ENCODE results near the gene HAGH. TPM values are rescaled to one million over a fixed set of nuclear protein-coding genes. Genes with fewer than 3 reads are reported as not detected.

The HAGH gene
- total and polyA plus RNA-seq, 9 of the 15 experiments (the other 6 are each of a cell fraction or from before 2014, with no cell fraction given), result 0.46 to 35.1 (median 16.8) TPM

DNA sequence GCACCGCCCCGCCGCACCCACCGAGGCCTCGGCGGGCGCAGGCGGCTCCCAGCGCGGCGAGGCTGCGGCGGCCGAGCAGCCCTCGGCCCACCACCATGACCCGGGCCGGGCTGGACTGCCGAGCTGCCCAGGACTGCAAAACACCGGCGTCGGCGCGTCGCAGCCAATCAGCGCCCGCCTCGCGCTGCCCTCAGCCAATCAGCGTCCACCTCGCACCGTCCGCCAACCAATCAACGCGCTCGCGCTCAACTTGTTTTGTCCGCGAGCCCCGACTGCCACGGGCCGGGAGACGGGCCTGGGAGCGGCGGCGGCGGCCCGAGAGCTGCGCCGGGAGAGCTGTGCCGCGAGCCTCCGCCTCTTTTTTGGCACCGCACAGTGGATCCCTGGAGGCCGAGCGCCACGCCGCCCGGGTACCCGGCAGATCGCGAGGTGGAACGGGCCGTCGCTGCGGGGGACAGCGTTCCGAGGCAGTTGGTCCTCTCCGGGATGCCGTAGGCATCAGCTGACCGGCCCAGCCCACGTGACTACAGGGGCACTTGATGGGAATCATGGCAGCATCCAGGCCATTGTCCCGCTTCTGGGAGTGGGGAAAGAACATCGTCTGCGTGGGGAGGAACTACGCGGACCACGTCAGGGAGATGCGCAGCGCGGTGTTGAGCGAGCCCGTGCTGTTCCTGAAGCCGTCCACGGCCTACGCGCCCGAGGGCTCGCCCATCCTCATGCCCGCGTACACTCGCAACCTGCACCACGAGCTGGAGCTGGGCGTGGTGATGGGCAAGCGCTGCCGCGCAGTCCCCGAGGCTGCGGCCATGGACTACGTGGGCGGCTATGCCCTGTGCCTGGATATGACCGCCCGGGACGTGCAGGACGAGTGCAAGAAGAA is at the start of gene HAGH, which contains the start of gene FAHD1 (continued):
- TF ChIP-seq CC2D1A (IDR thresholded peaks at IDR 0.05) (no peak; the same call in 1 of the 2 replicates), HDAC6 (IDR thresholded peaks at IDR 0.05; ENCODE audit: low read depth, low read length) (no peak), TCFL5 (CRISPR knock-in tag; conservative IDR thresholded peaks at IDR 0.05) (no peak), CHD2 (IDR thresholded peaks at IDR 0.05; ENCODE audit: low read depth, low read length) (peak; percentile 74; the same call in 1 of the 2 replicates), SRSF9 (IDR thresholded peaks at IDR 0.05; ENCODE audit: borderline replicate concordance, low read depth, low read length) (no peak), SRSF7 (optimal IDR thresholded peaks at IDR 0.05; ENCODE audit: low read depth, low read length) (no peak), TRIM28 (IDR thresholded peaks at IDR 0.05) (peak; percentile 53; the same call in 1 of the 2 replicates), POLR2B (IDR thresholded peaks at IDR 0.05; ENCODE audit: low read depth, partially characterized antibody) (no peak), JUND (IDR thresholded peaks at IDR 0.05; ENCODE audit: borderline replicate concordance, low read depth, low read length) (0 out of 2 replicates have a peak, but pooled peaks have one; percentile 3), JUND (tag; IDR thresholded peaks at IDR 0.05; ENCODE audit: borderline replicate concordance, low read depth, low read length) (no peak), RBM17 (IDR thresholded peaks at IDR 0.05; ENCODE audit: borderline replicate concordance, low read depth, low read length) (no peak), C11orf30 (IDR thresholded peaks at IDR 0.05; ENCODE audit: low read depth) (peak; percentile 100), SAP30 (IDR thresholded peaks at IDR 0.05; ENCODE audit: borderline replicate concordance, insufficient read depth, low read depth, low read length, poor library complexity, severe bottlenecking) (peak; percentile 79)
- TF ChIP-seq, protein P1, sequence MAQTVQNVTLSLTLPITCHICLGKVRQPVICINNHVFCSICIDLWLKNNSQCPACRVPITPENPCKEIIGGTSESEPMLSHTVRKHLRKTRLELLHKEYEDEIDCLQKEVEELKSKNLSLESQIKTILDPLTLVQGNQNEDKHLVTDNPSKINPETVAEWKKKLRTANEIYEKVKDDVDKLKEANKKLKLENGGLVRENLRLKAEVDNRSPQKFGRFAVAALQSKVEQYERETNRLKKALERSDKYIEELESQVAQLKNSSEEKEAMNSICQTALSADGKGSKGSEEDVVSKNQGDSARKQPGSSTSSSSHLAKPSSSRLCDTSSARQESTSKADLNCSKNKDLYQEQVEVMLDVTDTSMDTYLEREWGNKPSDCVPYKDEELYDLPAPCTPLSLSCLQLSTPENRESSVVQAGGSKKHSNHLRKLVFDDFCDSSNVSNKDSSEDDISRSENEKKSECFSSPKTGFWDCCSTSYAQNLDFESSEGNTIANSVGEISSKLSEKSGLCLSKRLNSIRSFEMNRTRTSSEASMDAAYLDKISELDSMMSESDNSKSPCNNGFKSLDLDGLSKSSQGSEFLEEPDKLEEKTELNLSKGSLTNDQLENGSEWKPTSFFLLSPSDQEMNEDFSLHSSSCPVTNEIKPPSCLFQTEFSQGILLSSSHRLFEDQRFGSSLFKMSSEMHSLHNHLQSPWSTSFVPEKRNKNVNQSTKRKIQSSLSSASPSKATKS (CRISPR knock-in tag; IDR thresholded peaks at IDR 0.05), result no peak
- TF ChIP-seq, protein P2, sequence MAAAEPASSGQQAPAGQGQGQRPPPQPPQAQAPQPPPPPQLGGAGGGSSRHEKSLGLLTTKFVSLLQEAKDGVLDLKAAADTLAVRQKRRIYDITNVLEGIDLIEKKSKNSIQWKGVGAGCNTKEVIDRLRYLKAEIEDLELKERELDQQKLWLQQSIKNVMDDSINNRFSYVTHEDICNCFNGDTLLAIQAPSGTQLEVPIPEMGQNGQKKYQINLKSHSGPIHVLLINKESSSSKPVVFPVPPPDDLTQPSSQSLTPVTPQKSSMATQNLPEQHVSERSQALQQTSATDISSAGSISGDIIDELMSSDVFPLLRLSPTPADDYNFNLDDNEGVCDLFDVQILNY (CRISPR knock-in tag; IDR thresholded peaks at IDR 0.05), result 0 out of 2 replicates have a peak, but pooled peaks have one; percentile 84
- TF ChIP-seq, protein P3, sequence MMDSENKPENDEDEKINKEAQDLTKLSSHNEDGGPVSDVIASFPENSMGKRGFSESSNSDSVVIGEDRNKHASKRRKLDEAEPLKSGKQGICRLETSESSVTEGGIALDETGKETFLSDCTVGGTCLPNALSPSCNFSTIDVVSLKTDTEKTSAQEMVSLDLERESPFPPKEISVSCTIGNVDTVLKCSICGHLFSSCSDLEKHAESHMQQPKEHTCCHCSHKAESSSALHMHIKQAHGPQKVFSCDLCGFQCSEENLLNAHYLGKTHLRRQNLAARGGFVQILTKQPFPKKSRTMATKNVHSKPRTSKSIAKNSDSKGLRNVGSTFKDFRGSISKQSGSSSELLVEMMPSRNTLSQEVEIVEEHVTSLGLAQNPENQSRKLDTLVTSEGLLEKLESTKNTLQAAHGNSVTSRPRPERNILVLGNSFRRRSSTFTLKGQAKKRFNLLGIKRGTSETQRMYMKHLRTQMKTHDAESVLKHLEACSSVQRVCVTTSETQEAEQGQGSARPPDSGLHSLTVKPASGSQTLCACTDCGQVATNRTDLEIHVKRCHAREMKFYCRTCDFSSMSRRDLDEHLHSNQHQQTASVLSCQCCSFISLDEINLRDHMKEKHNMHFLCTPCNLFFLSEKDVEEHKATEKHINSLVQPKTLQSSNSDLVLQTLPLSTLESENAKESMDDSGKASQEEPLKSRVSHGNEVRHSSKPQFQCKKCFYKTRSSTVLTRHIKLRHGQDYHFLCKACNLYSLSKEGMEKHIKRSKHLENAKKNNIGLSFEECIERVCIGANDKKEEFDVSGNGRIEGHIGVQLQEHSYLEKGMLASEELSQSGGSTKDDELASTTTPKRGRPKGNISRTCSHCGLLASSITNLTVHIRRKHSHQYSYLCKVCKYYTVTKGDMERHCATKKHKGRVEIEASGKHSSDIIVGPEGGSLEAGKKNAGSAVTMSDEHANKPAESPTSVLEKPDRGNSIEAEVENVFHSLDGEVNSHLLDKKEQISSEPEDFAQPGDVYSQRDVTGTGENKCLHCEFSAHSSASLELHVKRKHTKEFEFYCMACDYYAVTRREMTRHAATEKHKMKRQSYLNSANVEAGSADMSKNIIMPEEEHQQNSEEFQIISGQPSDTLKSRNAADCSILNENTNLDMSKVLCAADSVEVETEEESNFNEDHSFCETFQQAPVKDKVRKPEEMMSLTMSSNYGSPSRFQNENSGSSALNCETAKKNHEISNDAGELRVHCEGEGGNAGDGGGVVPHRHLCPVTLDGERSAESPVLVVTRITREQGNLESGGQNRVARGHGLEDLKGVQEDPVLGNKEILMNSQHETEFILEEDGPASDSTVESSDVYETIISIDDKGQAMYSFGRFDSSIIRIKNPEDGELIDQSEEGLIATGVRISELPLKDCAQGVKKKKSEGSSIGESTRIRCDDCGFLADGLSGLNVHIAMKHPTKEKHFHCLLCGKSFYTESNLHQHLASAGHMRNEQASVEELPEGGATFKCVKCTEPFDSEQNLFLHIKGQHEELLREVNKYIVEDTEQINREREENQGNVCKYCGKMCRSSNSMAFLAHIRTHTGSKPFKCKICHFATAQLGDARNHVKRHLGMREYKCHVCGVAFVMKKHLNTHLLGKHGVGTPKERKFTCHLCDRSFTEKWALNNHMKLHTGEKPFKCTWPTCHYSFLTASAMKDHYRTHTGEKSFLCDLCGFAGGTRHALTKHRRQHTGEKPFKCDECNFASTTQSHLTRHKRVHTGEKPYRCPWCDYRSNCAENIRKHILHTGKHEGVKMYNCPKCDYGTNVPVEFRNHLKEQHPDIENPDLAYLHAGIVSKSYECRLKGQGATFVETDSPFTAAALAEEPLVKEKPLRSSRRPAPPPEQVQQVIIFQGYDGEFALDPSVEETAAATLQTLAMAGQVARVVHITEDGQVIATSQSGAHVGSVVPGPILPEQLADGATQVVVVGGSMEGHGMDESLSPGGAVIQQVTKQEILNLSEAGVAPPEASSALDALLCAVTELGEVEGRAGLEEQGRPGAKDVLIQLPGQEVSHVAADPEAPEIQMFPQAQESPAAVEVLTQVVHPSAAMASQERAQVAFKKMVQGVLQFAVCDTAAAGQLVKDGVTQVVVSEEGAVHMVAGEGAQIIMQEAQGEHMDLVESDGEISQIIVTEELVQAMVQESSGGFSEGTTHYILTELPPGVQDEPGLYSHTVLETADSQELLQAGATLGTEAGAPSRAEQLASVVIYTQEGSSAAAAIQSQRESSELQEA (IDR thresholded peaks at IDR 0.05; ENCODE audit: low read depth), result peak; percentile 99

Data from K562 (cell line).